Measurements from ENCODE around the gene IZUMO2. TPM values are rescaled to one million over a fixed set of nuclear protein-coding genes. Genes with fewer than 3 reads are reported as not detected.

The IZUMO2 gene
- total RNA-seq (2022; extraction: Qiagen RNA extraction; ENCODE audit: low read depth): not detected in 5 replicates

DNA sequence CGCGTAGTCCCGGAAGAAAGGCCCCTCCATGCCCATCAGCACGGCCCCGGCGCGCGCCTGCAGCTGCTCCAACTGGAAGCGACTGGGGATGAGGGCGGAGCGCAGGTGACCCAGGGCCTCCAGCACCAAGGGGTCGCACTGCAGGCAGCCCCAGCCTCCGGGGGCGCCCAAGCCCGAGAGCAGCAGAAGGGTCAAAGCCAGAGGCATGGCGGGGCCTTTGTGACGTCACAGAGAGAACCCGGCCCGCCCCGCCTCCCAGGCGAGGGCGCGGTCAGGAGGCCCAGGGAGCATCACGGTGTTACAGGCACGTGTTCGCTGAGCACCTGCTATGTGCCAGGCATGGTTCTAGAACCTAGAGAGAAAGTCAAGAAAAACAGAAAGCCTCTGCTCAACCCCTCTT, at the start of gene IZUMO2:
Gene IZUMO2 (minus strand): TSS at position 294 of the 400 bp plus-strand sequence. CDS start 87 bp downstream, at position 207.

DNA sequence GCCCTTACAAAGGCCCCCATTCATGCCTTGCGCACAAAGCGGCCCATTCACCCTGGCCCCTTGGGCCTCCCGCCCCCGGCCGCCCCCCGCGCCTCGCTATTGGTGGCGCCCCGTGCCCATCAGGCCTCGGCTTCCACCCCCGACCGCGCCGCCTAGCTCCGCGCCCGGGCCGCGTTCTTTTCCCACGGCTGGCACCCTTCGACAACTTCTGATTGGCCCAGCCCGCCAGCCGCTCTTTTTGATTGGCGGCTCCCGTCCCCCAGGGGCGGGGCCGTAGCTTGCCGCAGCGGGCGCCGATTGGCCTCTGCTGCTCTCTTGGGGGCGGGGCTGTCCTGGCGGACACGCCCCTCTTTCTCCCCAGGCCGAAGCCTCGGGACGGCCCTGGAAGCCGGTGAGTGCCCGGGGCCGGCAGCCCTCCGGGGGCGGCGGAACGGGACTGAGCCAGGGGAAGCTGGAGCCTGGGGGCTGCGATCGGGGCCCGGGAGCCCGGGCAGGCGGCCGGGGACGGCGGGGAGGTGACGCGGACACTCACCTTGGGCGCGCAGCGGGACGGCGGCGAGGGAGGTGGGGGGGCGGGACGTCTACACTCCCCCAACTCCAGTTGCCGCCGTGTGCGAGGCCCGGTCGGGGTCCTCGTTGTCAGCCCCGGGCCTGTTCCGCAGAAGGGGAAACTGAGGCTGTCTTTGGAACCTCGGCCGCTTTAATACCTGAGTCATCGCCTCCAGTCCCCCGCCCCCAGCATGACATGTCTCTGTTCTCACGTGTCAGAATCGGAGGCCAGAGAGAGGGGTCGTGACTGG, 40.4 kb upstream of the IZUMO2 start, which contains the start of gene MYH14:
Gene MYH14 (plus strand): TSS at position 342 of the 800 bp plus-strand sequence. CDS start 6,744 bp downstream, outside the sequence.

Other genes with a start within 250 kb of the IZUMO2 start
- 46.1 to 54.7 TPM (median 49.5 TPM) in 5 replicates for gene ATF5, start 234.1 kb downstream of the IZUMO2 start, total RNA-seq (2022; extraction: Qiagen RNA extraction; ENCODE audit: low read depth)
- gene NUP62, start 233.8 kb downstream of the IZUMO2 start, total RNA-seq (2022; extraction: Qiagen RNA extraction; ENCODE audit: low read depth): 68.6 to 89.8 TPM (median 87.0 TPM) in 5 replicates
- gene SIGLEC11, start 202.1 kb downstream of the IZUMO2 start, total RNA-seq (2022; extraction: Qiagen RNA extraction; ENCODE audit: low read depth): 0.07 to 0.10 TPM in 2 of 5 replicates, not detected in the others
- gene VRK3, start 137.9 kb downstream of the IZUMO2 start, total RNA-seq (2022; extraction: Qiagen RNA extraction; ENCODE audit: low read depth): 37.5 to 39.6 TPM (median 38.8 TPM) in 5 replicates
- gene ZNF473, start 137.3 kb downstream of the IZUMO2 start, total RNA-seq (2022; extraction: Qiagen RNA extraction; ENCODE audit: low read depth): 7.0 to 10.1 TPM (median 9.7 TPM) in 5 replicates
- 4.4 to 7.0 TPM (median 6.4 TPM) in 5 replicates for gene MYH14, start 40.3 kb upstream of the IZUMO2 start, total RNA-seq (2022; extraction: Qiagen RNA extraction; ENCODE audit: low read depth)
- gene KCNC3, start 166.1 kb upstream of the IZUMO2 start, total RNA-seq (2022; extraction: Qiagen RNA extraction; ENCODE audit: low read depth): 0.95 to 1.5 TPM (median 1.4 TPM) in 5 replicates
- 0.58 to 1.5 TPM (median 1.1 TPM) in 5 replicates for gene NAPSA, start 202.4 kb upstream of the IZUMO2 start, total RNA-seq (2022; extraction: Qiagen RNA extraction; ENCODE audit: low read depth)
- 58.1 to 82.4 TPM (median 78.4 TPM) in 5 replicates for gene NR1H2, start 213.2 kb upstream of the IZUMO2 start, total RNA-seq (2022; extraction: Qiagen RNA extraction; ENCODE audit: low read depth)
- 48.9 to 76.4 TPM (median 72.2 TPM) in 5 replicates for gene POLD1, start 221.1 kb upstream of the IZUMO2 start, total RNA-seq (2022; extraction: Qiagen RNA extraction; ENCODE audit: low read depth)